AG04449 (cell line): Measurements from ENCODE around the gene PTPRT.

Experiments used
- CTCF ChIA-PET: fragments of 350-600 bp; formaldehyde crosslinking; extraction: SDS; loops from one replicate; lab custom pipeline; 2021; ENCODE audit warnings: antibody characterized with exemption; lab: Yijun Ruan, JAX
- POLR2A ChIA-PET: fragments of 400-600, 350-600 bp; formaldehyde crosslinking; extraction: SDS; loops from one replicate; lab custom pipeline; 2020; ENCODE audit warnings: antibody characterized with exemption, inconsistent platforms; lab: Yijun Ruan, JAX
- DNase-seq: peaks from one replicate; pipeline ENCODE4 v3.0.0-alpha.2; 2010; ENCODE audit warnings: low read depth, low spot score
- H3K4me3 ChIP-seq: 2 replicates; pipeline ENCODE4 v1.5.1; 2011; ENCODE audit warnings: low read depth, mild to moderate bottlenecking, control low read depth, low read length
- CTCF ChIP-seq: IDR thresholded peaks from one replicate; pipeline ENCODE4 v1.5.1; 2011; ENCODE audit warnings: mild to moderate bottlenecking, moderate library complexity, low read length, control low read depth, inconsistent platforms; ENCODE audit not compliant: insufficient read depth; ENCODE audit errors: missing control alignments

PTPRT gene

GRCh38 chr20:43124241-43124640, 65.5 kb downstream of the PTPRT start:
- ChIA-PET POLR2A (no interaction called here), CTCF (no interaction called here)
- H3K4me3 ChIP-seq: no peak overlapping the region
- no peak for DNase-seq
- TF ChIP-seq CTCF: no peak

GRCh38 chr20:43123180-43123579, 66.5 kb downstream of the PTPRT start:
- no peak for TF ChIP-seq CTCF
- ChIA-PET POLR2A (no interaction called here), CTCF (no interaction called here)
- no peak for DNase-seq
- H3K4me3 ChIP-seq: no peak overlapping the region

- no peak for TF ChIP-seq CTCF
- ChIA-PET POLR2A (no interaction called here), CTCF (no interaction called here)
- no peak for DNase-seq
- H3K4me3 ChIP-seq: no peak overlapping the region
Observed at GRCh38 chr20:43119720-43120119, 70.0 kb downstream of the PTPRT start.

- no peak for TF ChIP-seq CTCF
- ChIA-PET POLR2A (no interaction called here), CTCF (no interaction called here)
- no peak for DNase-seq
- no peak overlapping the region for H3K4me3 ChIP-seq
Observed at GRCh38 chr20:43102394-43102793, 87.3 kb downstream of the PTPRT start.

- POLR2A ChIA-PET: no interaction called here
- CTCF ChIA-PET: no interaction called here
- TF ChIP-seq CTCF: no peak
- DNase-seq: no peak
- H3K4me3 ChIP-seq: no peak overlapping the region
Observed at GRCh38 chr20:43096931-43097260, 92.8 kb downstream of the PTPRT start.

- no peak overlapping the region for H3K4me3 ChIP-seq
- POLR2A ChIA-PET: no interaction called here
- CTCF ChIA-PET: no interaction called here
- TF ChIP-seq CTCF: no peak
- DNase-seq: no peak
Observed at GRCh38 chr20:43096126-43096930, 93.4 kb downstream of the PTPRT start.
